ENCODE measurements around the gene HDAC8. TPM values are rescaled to one million over a fixed set of nuclear protein-coding genes. Genes with fewer than 3 reads are reported as not detected.

HDAC8 gene
- 22.2 to 35.1 TPM (median 23.0 TPM) in 3 replicates for total RNA-seq
- long read RNA-seq, transcript HDAC8-207 (11 exons, 2,110 nt) = major isoform, 8 of 13 reads
- long read RNA-seq, partial matches to known transcripts = 0 of 13 reads
- long read RNA-seq, other reads (novel, unspliced or antisense) = 2 of 13 reads

DNA sequence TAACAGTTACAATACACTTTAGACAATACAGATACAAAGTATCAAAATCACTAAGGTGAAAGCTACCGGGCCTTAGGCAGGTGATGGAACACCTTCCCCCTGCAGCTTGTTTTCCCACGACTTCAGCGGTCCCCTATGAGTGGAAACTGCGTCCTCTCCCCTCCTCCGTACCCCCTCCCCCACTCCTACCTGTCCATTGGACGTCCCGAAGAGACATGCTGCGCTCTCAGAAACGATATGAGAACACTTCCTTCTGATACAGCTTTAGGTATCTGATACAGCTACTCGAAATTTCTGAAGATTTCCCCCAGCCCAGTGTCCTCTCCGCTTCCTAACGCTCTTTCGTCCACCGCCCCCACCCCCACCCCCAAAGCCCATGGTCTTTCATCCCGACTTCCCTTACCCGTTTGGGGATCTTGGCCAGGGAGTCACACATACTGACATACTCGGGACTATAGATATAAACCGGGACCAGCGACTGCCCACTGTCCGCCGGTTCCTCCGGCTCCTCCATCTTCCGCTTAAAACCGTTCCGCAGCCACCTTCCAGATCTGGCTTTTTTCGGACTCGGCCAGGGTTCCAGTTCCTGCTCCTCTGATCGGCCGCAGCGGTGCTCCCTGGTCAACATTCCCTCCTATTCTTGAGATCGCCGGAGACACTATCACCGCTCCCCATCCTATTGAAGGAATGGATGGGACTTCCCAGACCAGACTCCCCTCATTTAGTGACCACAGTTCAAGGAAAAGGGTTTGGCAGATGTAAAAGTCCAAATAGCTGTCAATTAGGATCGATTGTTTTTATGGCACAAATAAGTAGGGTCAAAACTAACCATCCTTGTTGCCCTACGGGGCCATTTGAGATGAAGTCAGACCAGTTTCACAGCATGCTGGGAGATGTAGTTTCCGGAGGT, at the start of gene HDAC8:
Gene HDAC8, minus strand, starts transcription at position 596 of the 910 bp plus-strand sequence. Its CDS starts 82 bp downstream, at position 514.
- H3K9me3 Mint-ChIP-seq (ENCODE audit: low read depth) = peaks cover 3% of the 10 kb centered on the region
- TF ChIP-seq, protein P1, sequence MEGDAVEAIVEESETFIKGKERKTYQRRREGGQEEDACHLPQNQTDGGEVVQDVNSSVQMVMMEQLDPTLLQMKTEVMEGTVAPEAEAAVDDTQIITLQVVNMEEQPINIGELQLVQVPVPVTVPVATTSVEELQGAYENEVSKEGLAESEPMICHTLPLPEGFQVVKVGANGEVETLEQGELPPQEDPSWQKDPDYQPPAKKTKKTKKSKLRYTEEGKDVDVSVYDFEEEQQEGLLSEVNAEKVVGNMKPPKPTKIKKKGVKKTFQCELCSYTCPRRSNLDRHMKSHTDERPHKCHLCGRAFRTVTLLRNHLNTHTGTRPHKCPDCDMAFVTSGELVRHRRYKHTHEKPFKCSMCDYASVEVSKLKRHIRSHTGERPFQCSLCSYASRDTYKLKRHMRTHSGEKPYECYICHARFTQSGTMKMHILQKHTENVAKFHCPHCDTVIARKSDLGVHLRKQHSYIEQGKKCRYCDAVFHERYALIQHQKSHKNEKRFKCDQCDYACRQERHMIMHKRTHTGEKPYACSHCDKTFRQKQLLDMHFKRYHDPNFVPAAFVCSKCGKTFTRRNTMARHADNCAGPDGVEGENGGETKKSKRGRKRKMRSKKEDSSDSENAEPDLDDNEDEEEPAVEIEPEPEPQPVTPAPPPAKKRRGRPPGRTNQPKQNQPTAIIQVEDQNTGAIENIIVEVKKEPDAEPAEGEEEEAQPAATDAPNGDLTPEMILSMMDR (IDR thresholded peaks at IDR 0.05) = no peak
- no peak for DNase-seq (ENCODE audit: low spot score)
- H3K36me3 Mint-ChIP-seq (ENCODE audit: low read depth) = peaks cover 3% of the 10 kb centered on the region
- peaks cover 5% of the 10 kb centered on the region for H3K4me1 Mint-ChIP-seq (ENCODE audit: low read depth)
- H3K4me3 Mint-ChIP-seq (ENCODE audit: unreplicated experiment) = peak within 1 kb of the TSS; percentile 94
- peak within 1 kb of the TSS; percentile 94 for H3K27ac Mint-ChIP-seq (ENCODE audit: unreplicated experiment)
- H3K27me3 Mint-ChIP-seq (ENCODE audit: low read depth) = no peaks in the 10 kb centered on the region

DNA sequence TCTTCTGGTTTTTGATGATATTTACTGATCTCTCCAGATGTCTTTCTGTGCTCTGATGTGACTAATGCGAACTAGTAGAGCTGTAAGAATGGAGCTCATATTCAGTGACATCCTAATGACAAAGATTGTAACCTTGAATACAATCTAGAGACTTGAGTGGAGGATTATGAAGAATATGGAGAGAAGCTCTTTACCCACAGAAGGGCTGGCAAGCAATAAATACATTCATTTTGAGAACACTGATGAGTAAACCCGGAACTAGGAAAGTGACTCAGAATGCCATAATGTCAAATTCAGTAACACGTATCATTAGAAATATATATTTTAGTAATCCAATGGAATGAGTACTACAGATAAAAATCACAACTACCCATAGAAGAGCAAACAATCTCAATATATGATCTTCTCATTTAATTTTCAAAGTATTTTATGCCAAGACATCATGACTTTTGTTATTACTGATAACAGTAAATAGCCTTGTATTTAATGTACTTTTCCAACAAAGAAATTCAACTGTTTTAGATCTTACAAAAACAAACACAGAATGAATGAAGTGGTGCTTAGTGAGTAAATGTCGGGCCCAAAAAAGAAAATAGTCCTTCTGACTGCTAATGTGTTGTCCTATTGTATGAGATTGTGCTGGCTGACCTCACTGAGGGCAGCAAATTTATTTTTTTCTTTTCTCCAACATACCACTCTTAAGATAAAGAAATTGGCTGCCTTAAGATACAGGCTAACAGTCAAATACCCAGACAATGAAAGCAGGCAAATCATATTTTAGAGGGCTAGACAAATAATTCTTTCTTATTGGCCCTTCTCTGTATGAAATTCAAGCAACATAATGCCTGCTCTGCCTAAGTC, 49.2 kb upstream of the HDAC8 start:
- Mint-ChIP-seq H3K27me3 (ENCODE audit: low read depth) (no peaks in the 10 kb centered on the region), H3K4me1 (ENCODE audit: low read depth) (peaks cover 30% of the 10 kb centered on the region), H3K27ac (ENCODE audit: unreplicated experiment) (peak overlapping the region; percentile 28), H3K36me3 (ENCODE audit: low read depth) (no peaks in the 10 kb centered on the region), H3K4me3 (ENCODE audit: unreplicated experiment) (no peak overlapping the region), H3K9me3 (ENCODE audit: low read depth) (peaks cover 4% of the 10 kb centered on the region)
- DNase-seq (ENCODE audit: low spot score) = no peak
- TF ChIP-seq, protein P1 (IDR thresholded peaks at IDR 0.05) = no peak

DNA sequence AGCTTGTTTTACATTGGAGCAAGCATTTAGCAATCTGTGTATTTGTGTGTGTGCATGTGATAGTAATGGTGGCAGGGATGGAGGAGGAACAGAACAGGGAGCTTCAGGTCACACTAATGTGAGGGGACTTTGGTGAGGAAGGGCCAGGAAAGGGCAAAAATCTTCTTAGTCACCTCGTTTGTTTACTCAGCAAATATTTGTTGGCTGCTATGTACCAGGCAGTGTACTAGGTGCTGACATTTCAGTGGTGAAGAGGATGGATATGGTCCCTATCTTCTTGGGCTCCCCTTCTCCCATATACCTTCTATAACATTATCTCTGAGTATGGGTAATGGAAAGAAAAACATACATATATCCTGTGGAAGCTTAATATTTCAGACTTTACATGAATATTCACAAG, 48.5 kb upstream of the HDAC8 start:
- DNase-seq (ENCODE audit: low spot score) = no peak
- no peak overlapping the region for H3K4me3 Mint-ChIP-seq (ENCODE audit: unreplicated experiment)
- peaks cover 30% of the 10 kb centered on the region for H3K4me1 Mint-ChIP-seq (ENCODE audit: low read depth)
- no peaks in the 10 kb centered on the region for H3K36me3 Mint-ChIP-seq (ENCODE audit: low read depth)
- H3K27ac Mint-ChIP-seq (ENCODE audit: unreplicated experiment) = peak overlapping the region; percentile 28
- TF ChIP-seq, protein P1 (IDR thresholded peaks at IDR 0.05) = no peak
- no peaks in the 10 kb centered on the region for H3K27me3 Mint-ChIP-seq (ENCODE audit: low read depth)
- H3K9me3 Mint-ChIP-seq (ENCODE audit: low read depth) = peaks cover 4% of the 10 kb centered on the region

DNA sequence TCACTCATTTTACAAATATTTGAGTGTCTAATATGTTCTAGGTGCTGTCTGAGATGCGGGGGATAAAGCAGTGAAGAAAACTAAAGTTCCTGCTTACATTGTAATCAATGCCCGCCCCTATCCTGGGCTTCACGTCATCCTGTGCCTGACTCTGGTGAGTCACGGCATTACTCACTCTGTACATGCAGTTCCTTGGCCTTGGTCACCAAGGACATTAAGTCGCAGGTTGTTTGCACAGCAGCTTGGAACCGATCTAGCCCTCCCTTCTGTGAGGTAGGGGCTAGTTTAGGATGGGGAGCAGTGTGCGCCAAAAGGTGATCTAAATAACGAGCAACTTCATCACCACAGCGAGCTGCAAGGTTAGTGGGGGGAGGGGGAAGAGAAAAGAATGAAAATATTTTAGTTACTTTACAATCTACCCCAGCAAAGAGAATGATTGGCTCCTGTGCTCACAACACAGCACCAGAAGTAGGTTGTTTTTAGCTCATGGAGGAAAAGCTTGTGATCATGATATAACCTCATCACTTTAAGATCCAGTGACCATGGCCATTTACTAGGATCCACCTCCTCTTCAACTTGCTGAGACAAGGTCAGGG, 48.0 kb upstream of the HDAC8 start:
- DNase-seq (ENCODE audit: low spot score) = no peak
- peaks cover 30% of the 10 kb centered on the region for H3K4me1 Mint-ChIP-seq (ENCODE audit: low read depth)
- TF ChIP-seq, protein P1 (IDR thresholded peaks at IDR 0.05) = no peak
- no peaks in the 10 kb centered on the region for H3K36me3 Mint-ChIP-seq (ENCODE audit: low read depth)
- H3K4me3 Mint-ChIP-seq (ENCODE audit: unreplicated experiment) = peak overlapping the region; percentile 53
- H3K9me3 Mint-ChIP-seq (ENCODE audit: low read depth) = peaks cover 4% of the 10 kb centered on the region
- no peaks in the 10 kb centered on the region for H3K27me3 Mint-ChIP-seq (ENCODE audit: low read depth)
- H3K27ac Mint-ChIP-seq (ENCODE audit: unreplicated experiment) = peak overlapping the region; percentile 92
